NCI-H1105 treated with DMSO at 0.1 percent for 48 hours (cell line): ENCODE results near the gene PRSS48.
"Not testable (repeated sequence)": the region's sequence is repeated elsewhere in the genome, so short reads cannot be mapped to it uniquely, and the experiment has no call there.

ENCODE experiments used
- DNase-seq: peaks from one replicate; lab custom pipeline; 2025; lab: John Stamatoyannopoulos, UW

Gene PRSS48

DNA sequence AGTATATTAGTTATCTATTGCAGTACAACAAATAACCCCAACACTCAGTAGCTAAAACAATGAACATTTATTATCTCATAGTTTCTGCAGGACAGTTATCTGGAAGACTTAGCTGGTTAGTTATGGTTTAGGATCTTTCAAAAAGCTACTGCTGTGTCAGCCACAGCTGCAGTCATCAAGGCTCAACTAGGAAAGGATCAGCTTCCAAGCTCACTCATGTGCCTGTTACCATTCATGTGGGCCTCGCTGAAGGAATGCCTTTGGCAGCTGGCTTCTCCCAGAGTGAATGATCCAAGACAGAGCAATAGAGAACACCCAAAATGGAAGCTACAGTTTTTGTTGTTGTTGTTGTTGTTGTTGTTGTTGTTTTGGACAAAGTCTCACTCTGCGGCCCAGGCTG is 13.5 kb upstream of the PRSS48 start:
- no peak for DNase-seq

- DNase-seq: no peak
These were observed 10.5 kb upstream of the PRSS48 start for GRCh38 chr4:151266497-151266896.

DNA sequence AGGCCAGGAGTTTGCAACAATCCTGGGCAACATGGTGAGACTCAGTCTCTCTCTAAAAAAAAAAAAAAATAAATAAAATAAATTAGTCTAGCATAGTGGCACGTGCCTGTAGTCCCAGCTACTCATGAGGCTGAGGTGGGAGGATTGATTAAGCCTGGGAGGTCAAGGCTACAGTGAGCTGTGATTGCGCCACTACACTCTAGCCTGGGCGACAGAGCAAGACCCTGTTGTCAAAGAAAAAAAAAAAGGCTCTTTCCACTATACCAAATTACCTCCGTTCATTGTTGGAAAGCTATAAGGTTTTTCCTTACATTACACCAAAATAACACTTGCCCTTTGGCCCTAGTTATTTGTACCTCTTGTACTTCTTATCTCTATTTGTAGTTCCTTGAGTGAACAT is 9.9 kb upstream of the PRSS48 start:
- DNase-seq: no peak

GRCh38 chr4:151267822-151268535 is 9.0 kb upstream of the PRSS48 start:
- no peak for DNase-seq

- not testable (repeated sequence) for DNase-seq
These were observed 8.1 kb upstream of the PRSS48 start for GRCh38 chr4:151268905-151269304.

- DNase-seq: no peak
These were observed 7.7 kb downstream of the PRSS48 start for GRCh38 chr4:151284534-151285245.

- DNase-seq: no peak
These were observed 10.4 kb downstream of the PRSS48 start for GRCh38 chr4:151287409-151287808.

GRCh38 chr4:151291485-151291884 is 14.5 kb downstream of the PRSS48 start:
- DNase-seq: no peak

- no peak for DNase-seq
These were observed 15.1 kb downstream of the PRSS48 start for GRCh38 chr4:151292038-151292437.

- no peak for DNase-seq
These were observed 18.0 kb downstream of the PRSS48 start for GRCh38 chr4:151294833-151295496.

DNA sequence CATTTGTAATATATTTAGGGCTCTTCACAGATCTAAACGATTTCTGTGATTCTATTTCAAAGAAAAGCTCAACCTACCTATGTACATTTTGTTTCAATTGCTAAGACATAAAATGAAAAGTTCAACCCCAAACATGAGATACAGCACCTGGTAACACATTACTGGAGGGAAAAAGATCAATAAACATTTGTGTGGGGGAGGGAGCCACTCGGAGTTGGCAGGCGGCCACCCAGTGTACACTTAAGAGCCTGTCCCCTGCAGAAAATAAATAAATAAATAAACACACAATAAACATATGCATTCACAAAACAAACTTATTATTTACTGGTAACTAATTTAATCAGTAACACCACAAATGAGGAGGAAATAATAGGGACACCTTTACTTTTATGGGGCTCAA is 19.3 kb downstream of the PRSS48 start:
- peak; percentile 37 for DNase-seq

GRCh38 chr4:151297170-151297569 is 20.2 kb downstream of the PRSS48 start:
- DNase-seq: no peak

- DNase-seq: no peak
These were observed 25.5 kb downstream of the PRSS48 start for GRCh38 chr4:151302432-151302831.

- no peak for DNase-seq
These were observed 27.3 kb downstream of the PRSS48 start for GRCh38 chr4:151304226-151304625.

- DNase-seq: no peak
These were observed 27.8 kb downstream of the PRSS48 start for GRCh38 chr4:151304755-151305154.

GRCh38 chr4:151310124-151310728 is 33.3 kb downstream of the PRSS48 start:
- DNase-seq: no peak

- DNase-seq: no peak
These were observed 36.5 kb downstream of the PRSS48 start for GRCh38 chr4:151313306-151314009.

DNA sequence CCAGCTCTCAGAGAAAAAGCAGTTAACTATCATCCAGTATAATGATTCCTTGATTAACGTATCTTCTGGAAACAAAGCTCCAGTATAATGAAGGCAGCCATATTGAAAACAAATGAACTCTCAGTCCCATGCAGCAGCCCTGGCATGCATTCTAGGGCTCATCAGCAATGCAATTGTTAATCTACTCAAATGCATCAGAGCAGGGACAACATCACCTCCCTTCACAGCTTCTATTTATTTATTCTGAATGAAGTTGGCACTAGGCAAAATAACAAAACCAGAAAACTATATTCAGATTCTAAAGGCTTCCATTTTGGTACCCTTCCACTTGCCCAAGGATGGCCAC is 37.0 kb downstream of the PRSS48 start:
- DNase-seq: no peak

DNA sequence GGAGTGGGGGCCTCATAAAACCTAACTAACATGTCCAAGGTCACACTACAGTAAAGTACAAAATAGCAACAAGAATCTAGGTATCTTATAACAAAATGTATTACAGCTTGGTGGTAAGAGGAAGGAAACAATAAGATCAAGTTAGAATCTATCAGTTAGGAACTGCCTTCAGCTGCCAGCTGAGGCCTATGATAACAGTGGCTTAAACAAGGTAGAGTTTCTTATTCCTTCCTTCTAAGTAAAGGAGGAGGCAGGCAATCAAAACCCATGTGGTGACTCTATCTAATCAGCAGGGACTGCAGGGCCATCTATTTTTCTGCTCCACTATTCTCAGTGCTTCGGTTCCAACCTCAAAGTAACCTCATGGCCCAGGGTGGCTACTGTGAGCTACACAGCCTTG is 37.5 kb downstream of the PRSS48 start:
- DNase-seq: no peak

GRCh38 chr4:151315212-151315886 is 38.4 kb downstream of the PRSS48 start:
- DNase-seq: no peak

GRCh38 chr4:151316645-151317044 is 39.7 kb downstream of the PRSS48 start:
- DNase-seq: no peak
